ENCODE data around the gene RHEB. TPM values are rescaled to one million over a fixed set of nuclear protein-coding genes. Genes with fewer than 3 reads are reported as not detected.

Gene RHEB
- total RNA-seq, 4 donors from 2014 or later = 41.2 to 64.4 (median 53.5) TPM

DNA sequence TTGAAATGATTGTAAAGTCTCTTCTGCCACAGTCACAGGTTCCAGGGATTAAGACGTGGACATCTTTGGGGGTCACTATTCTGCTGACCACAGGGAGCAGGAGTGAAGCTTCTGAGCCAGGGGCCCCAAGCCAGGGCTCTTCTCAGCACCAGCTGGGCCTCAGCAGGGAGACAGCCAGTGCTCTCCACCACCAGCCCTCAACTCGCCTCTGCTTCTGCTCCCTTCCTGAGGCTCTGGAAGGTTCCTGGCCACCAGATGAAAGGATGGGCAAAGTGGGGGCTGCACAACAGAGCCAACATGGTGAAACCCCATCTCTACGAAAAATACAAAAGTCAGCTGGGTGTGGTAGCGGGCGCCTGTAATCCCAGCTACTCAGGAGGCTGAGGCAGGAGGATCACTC is 68.5 kb downstream of the RHEB start:
- WGBS, 2 donors = 82 to 89% methylated on average over 5 of the region's 5 CpGs
- no peak for TF ChIP-seq POLR2A (IDR thresholded peaks at IDR 0.05)
- TF ChIP-seq, protein P1, sequence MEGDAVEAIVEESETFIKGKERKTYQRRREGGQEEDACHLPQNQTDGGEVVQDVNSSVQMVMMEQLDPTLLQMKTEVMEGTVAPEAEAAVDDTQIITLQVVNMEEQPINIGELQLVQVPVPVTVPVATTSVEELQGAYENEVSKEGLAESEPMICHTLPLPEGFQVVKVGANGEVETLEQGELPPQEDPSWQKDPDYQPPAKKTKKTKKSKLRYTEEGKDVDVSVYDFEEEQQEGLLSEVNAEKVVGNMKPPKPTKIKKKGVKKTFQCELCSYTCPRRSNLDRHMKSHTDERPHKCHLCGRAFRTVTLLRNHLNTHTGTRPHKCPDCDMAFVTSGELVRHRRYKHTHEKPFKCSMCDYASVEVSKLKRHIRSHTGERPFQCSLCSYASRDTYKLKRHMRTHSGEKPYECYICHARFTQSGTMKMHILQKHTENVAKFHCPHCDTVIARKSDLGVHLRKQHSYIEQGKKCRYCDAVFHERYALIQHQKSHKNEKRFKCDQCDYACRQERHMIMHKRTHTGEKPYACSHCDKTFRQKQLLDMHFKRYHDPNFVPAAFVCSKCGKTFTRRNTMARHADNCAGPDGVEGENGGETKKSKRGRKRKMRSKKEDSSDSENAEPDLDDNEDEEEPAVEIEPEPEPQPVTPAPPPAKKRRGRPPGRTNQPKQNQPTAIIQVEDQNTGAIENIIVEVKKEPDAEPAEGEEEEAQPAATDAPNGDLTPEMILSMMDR (IDR thresholded peaks at IDR 0.05) = no peak
- no peak for DNase-seq (ENCODE audit: low spot score in 2 of 2)
- no peak overlapping the region for H3K4me3 ChIP-seq (ENCODE audit: low read depth, poor library complexity, severe bottlenecking)
- intact Hi-C loops (cut with DNase I; ENCODE audit: low total_unique reads) = no loop called here

DNA sequence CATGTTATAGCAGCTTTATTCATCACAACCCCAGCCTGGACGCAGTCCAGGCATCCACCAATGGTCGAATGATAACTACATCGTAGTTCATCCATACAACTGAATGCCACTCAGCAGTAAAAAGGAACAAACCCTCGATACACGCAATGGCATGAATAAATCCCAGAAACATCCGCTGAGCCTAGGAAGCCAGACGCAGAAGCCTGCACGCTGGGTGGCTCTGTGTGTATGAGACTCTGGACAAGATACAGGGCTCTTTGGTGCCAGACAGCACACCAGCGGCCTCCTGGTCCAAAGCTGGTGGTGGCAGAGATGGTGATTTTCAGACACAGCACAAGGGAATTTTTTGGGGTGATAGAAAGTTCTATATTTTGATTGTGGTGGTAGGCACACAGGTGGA is 69.7 kb downstream of the RHEB start:
- H3K4me3 ChIP-seq (ENCODE audit: low read depth, poor library complexity, severe bottlenecking) = no peak overlapping the region
- intact Hi-C loops (cut with DNase I; ENCODE audit: low total_unique reads) = no loop called here
- DNase-seq (ENCODE audit: low spot score in 2 of 2) = peak in 1 of 2 donors; percentile 58
- WGBS, 2 donors = 82 to 89% methylated on average over 9 of the region's 9 CpGs
- TF ChIP-seq POLR2A (IDR thresholded peaks at IDR 0.05) = no peak
- TF ChIP-seq, protein P1 (IDR thresholded peaks at IDR 0.05) = no peak

DNA sequence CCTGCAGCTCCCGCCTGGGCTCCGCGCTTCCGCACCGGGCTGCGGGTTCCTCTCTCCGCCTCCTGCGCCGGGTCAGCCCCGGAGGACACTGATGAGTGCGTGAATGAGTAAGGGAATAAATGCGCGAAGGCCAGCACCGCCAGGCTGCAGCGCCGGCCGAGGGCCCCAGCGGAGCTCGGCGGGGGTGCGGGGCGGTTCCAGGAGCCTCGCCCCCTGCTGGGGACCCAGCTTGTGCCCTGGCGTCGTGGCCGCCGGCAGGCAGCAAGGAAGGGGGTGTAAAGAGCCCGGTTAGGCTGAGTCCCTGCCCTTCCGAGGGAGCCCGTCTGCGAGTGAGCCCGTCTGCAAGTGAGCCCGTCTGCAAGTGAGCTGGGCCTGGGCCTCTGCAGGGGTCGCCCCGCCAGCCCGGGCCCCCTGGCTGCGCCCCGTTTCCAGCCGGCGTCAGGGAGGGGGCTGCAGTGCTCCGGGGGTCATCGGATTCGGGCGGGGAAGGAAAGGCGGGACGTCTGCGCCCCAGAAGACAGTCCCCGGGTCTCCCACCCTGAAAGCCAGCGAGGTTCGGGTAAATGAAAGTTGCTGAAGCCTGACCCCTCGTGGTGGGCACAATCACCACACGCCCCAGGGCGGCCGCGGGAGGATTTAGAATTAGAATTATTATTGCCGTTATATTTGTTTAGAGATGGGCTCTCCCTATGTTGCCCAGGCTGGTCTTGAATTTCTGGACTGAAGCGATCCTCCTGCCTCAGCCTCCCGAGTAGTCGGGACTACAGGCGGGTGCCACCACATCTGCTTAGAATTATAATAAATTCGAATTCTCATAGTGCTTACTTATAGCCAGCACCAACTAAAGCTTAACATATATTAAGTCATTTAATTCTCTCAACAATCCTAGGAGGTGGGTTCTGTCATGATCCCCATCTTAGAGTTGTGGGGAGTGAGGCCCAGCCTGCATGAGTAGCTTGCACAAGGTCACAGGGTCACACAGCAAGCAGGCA is 71.1 kb downstream of the RHEB start:
- 12 to 15% methylated on average over 41 to 42 of the region's 61 CpGs for WGBS, 2 donors
- peak; percentile 56 to 94 for DNase-seq (ENCODE audit: low spot score in 2 of 2)
- peak overlapping the region; percentile 26 for H3K4me3 ChIP-seq (ENCODE audit: low read depth, poor library complexity, severe bottlenecking)
- intact Hi-C loops (cut with DNase I; ENCODE audit: low total_unique reads) = no loop called here
- TF ChIP-seq, protein P1 (IDR thresholded peaks at IDR 0.05) = no peak
- no peak for TF ChIP-seq POLR2A (IDR thresholded peaks at IDR 0.05)

DNA sequence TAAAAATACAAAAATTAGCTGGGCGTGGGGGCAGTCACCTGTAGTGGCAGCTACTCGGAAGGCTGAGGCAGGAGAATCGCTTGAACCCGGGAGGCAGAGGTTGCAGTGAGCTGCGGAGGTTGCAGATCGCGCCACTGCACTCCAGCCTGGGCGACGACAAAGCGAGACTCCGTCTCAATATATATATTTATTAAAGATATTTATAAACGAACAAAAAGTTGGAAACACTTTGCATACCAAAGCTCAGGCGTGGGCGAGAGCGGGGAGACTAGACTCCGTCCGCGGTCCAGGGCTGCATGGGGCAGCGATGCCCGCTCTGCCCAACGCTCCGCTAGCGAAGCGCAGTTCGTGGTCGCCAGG is 71.8 kb downstream of the RHEB start:
- intact Hi-C loops (cut with DNase I; ENCODE audit: low total_unique reads) = no loop called here
- H3K4me3 ChIP-seq (ENCODE audit: low read depth, poor library complexity, severe bottlenecking) = no peak overlapping the region
- 70 to 84% methylated on average over 26 of the region's 26 CpGs for WGBS, 2 donors
- TF ChIP-seq, protein P1 (IDR thresholded peaks at IDR 0.05) = no peak
- no peak for TF ChIP-seq POLR2A (IDR thresholded peaks at IDR 0.05)
- no peak for DNase-seq (ENCODE audit: low spot score in 2 of 2)

DNA sequence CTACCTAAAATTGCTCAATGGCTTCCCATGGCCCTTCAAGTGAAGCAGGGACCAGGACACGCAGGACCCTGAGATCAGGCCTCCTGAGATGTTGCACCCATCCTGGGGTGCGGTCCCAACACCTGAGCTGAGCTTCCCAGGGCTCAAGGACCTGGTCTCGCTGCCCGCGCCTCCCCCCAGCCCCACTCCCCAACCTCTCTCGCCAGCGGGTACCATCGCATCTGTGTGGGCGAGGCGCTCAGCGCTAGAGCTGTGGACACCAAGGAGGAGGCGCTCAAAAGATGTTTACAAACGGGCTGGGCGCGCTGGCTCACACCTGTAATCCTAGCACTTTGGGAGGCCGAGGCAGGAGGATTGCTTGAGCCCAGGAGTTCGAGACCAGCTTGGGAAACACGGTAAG is 72.4 kb downstream of the RHEB start:
- TF ChIP-seq, protein P1 (IDR thresholded peaks at IDR 0.05) = no peak
- TF ChIP-seq POLR2A (IDR thresholded peaks at IDR 0.05) = no peak
- H3K4me3 ChIP-seq (ENCODE audit: low read depth, poor library complexity, severe bottlenecking) = no peak overlapping the region
- 96 to 97% methylated on average over 18 of the region's 18 CpGs for WGBS, 2 donors
- no peak for DNase-seq (ENCODE audit: low spot score in 2 of 2)
- intact Hi-C loops (cut with DNase I; ENCODE audit: low total_unique reads) = no loop called here
